ENCODE data around the gene SIRT6.
A peak's percentile ranks its signal among the peaks of the same experiment; 100 is the strongest.
"Not testable (repeated sequence)": the region's sequence is repeated elsewhere in the genome, so short reads cannot be mapped to it uniquely, and the experiment has no call there.

SIRT6 gene

DNA sequence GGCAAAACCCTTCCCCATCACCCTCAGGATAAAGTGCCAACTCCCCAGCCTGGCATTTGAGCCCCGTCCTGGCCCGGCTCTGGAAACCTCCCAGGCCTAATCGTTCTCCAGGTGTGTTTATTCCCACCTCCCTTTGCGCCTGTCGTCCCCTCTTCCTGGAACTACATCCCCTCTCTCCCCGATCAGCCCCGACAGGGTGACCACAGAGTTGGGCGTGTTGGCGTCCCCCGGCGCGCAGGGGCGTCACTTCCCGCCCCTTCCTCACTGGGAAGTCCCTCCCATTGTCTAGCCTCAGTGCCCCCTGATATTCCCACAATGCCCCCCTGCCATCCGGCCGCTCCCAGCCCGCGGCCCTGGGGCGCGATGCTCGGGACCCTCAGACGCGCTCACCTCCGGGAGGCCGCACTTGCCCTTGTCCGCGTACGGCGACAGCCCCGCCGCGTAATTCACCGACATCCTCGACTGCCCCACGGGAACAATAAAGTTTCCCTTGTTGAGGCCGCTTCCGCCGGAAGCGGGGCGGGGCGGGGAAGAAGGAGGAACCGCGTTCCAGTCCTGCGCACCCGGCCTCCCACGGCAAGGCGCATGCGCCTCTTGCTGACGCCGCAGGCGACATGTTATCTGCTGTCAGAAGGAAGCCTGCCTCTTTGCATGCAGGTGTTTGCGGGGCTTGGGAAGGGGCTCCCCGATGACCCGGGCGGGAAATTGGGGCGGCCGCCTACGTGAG, at the start of gene SIRT6, which contains the start of gene ANKRD24:
Gene SIRT6, minus strand, starts transcription at position 480 of the 727 bp plus-strand sequence. Its CDS starts 24 bp downstream, at position 456.
Gene ANKRD24, plus strand, starts transcription at position 606 of the 727 bp plus-strand sequence. CDS start 3,737 bp downstream, outside the sequence.
- peak; percentile 100 for DNase-seq (ENCODE audit: low spot score)

DNA sequence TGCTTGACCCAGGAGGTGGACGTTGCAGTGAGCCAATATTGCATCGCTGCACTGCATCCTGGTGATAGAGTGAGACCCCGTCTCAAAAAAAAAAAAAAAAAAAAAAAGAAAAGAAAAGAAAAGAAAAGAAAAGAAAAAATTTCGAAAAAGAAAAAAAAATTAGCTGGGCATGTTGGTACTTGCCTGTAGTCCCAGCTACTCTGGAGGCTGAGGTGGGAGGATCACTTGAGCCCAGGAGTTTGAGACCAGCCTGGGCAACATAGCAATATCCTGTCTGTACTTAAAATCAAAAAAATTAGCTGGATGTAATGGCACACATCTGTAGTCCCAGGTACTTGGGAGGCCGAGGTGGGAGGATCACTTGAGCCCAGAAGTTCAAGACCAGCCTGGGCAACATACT, 49.8 kb upstream of the SIRT6 start:
- DNase-seq (ENCODE audit: low spot score), result not testable (repeated sequence)

DNA sequence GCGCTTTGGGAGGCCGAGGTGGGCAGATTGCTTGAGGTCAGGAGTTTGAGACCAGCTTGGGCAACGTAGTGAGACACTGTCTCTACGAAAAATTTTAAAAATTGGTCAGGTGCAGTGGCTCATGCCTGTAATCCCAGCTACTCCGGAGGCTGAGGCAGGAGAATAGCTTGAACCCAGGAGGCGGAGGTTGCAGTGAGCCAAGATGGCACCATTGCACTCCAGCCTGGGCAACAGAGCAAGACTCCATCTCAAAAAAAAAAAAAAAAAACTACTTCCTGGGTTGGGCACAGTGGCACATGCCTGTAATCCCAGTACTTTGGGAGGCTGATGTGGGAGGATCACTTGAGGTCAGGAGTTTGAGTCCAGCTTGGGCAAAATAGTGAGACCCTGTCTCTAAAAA, 49.2 kb upstream of the SIRT6 start:
- DNase-seq (ENCODE audit: low spot score), result not testable (repeated sequence)

DNA sequence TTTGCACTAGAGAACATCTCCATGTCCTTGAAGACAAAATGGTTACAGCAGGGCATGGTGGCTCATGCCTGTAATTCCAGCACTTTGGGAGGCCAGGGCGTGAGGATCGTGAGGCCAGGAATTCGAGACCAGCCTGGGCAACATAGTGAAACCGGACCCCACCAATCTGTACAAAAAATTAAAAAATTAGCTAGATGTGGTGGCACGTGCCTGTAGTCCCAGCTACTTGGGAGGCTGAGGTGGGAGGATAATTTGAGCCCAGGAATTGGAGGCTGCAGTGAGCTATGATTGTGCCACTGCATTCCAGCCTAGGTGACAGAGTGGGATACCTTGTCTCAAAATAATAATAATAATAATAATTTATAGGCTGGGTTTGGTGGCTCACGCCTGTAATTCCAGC, 47.9 kb upstream of the SIRT6 start:
- DNase-seq (ENCODE audit: low spot score), result not testable (repeated sequence)

DNA sequence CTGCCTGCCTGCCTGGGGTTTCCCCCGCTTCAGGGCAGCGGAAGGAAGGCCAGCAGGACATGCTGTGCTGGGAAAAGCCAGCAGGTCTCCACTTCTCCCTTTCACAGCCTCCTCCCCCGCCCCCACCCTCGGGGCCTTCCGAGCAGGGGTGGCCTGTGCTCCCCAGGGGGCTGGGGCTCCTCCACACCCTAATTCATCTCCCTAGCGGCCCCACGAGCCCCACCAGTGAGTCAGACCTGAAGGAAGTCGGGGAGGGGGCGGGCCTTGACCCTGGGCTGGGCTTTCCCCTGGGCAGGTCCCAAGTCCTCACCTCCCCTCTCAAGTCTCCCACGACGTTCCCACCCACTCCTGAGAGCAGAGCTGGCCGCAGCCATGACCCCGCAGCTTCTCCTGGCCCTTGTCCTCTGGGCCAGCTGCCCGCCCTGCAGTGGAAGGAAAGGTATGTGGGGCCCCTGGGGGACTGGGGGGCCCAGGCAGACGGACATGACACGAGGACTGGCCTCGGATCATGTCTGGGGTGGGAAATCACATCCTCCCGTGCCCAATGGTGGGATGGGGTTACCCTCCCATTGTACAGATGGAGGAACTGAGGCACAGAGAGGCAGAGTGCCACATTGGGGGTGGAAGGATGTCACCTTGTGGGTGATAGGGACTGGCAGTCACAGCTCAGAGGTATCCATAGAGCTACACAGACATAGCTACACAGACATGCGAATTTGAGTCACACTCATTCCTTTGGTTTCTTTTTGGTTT, 47.0 kb upstream of the SIRT6 start, which contains the start of gene EBI3:
Gene EBI3, plus strand, starts transcription at position 345 of the 753 bp plus-strand sequence. Its CDS starts 28 bp downstream, at position 373.
- no peak for DNase-seq (ENCODE audit: low spot score)

DNA sequence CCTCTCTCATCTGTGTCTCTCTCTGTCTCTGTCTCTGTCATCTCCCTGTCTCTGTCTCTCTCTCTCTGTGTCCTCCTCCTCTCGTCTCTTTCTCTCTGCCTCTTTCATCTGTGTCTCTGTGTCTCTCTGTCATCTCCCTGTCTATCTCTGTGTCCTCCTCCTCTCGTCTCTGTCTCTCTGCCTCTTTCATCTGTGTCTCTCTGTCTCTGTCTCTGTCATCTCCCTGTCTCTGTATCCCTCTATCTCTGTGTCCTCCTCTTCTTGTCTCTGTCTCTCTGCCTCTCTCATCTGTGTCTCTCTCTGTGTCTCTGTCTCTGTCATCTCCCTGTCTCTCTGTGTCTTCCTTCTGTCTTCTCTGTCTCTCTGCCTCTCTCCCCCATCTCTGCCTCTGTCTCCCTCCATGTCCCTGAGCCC, 46.4 kb upstream of the SIRT6 start:
- no peak for DNase-seq (ENCODE audit: low spot score)

DNA sequence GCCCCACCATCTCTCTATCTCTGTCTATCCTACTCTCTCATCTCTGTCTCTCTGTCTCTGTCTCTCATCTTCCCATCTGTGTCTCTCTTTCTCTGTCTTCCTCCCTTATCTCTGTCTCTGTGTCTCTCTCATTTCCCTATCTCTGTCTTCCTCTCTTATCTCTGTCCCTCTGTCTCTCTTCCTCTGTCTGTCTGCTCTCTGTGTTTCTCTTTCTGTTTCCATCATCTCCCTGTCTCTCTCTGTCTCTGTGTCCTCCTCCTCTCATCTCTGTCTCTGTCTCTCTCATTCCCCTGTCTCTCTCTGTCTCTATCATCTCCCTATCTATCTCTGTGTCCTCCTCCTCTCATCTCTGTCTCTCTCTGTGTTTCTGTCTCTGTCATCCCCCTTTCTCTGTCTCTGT, 45.4 kb upstream of the SIRT6 start:
- no peak for DNase-seq (ENCODE audit: low spot score)

DNA sequence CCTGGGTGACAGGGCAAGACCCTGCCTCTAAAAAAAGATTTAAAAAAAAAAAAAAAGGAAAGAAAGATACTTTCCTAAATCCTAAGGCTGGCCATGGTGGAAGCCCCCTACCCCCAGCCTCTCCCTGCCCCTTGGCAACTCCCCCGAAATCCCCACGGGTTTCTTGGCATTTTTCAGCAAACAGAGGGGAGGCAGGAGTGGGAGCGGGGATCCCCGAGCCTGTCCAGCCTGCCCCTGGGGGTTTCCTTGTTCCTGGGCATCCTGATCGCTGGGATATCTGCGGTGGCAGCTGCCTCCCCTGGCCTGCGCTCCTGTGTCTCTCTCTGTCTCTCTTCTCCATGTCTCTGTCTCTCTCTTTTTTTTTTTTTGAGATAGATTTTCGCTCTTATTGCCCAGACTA, 43.5 kb upstream of the SIRT6 start:
- DNase-seq (ENCODE audit: low spot score), result no peak

DNA sequence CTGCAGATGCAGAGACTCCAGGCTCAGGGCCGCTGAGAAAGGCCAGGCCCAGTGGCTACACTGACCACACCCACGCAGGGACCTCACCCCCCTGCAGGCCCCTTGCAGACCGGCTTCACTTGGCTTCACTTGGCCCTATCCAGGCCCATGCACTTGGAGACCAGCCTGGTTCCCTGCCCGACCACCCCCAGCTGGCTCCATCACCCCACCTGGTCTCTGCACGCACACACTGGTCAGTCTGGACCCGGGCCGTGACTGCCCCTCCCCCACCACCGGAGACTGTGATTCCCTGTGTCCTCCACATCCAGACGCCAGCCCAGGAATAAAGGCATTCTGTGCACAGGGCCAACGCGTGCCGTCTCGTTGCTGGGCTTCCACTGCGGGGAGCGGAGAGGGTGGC, 42.1 kb upstream of the SIRT6 start:
- DNase-seq (ENCODE audit: low spot score), result no peak

DNA sequence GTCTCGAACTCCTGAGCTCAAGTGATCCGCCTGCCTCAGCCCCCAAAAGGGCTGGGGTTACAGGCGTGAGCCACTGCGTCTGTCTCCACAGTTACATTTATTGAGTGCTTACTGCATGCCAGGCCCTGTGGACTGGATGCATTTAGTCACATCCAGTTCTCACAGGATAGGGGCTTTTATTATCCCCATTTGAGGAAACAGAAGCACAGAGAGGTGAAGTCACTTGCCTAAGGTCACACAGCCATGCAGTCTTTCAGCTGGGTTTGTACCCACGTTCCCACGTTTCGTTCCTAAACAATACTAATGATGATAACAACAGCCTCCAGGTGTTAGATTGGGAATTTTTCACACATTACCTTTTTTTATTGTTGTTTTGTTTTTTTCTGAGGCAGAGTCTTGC, 37.8 kb upstream of the SIRT6 start:
- no peak for DNase-seq (ENCODE audit: low spot score)

DNA sequence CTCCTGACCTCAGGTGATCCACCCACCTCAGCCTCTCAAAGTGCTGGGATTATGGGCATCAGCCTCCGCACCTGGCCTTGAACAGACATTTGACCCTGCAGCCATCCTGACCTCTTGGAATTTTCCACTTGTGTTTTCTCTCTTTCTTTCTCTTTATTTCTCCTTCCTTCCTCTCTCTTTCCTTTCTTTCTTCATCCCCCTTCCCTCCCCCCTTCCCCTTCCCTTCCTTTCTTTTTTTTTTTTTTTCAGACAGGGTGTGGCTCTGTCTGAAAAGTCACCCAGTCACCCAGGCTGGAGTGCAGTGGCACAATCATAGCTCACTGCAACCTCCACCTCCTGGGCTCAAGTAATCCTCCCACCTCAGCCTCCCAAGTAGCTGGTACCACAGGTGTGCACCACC, 36.2 kb upstream of the SIRT6 start:
- not testable (repeated sequence) for DNase-seq (ENCODE audit: low spot score)

DNA sequence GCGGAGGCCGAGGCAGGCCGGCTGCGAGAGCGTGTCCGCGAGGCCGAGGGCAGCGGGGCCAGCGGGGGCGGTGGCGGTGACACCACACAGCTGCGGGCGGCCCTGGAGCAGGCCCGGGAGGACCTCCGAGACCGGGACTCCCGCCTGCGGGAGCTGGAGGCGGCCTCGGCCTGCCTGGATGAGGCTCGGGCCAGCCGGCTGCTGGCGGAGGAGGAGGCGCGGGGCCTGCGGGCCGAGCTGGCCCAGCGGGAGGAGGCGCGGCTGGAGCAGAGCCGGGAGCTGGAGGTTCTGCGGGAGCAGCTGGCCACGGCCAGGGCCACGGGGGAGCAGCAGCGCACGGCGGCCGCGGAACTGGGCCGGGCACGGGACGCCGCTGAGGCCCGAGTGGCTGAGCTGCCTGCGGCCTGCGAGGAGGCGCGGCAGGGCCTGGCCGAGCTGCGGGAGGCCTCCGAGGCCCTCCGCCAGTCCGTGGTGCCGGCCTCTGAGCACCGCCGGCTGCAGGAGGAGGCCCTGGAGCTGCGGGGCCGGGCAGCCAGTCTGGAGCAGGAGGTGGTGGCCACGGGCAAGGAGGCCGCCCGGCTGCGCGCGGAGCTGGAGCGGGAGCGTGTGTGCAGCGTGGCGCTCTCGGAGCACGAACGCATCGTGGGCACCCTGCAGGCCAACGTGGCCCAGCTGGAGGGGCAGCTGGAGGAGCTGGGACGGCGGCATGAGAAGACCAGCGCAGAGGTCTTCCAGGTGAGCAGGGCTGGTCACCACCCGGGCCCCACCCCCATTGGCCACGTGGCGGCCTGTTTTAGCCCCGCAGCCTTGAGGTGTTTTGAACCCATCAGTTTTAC, 35.3 kb upstream of the SIRT6 start:
- DNase-seq (ENCODE audit: low spot score), result no peak

DNA sequence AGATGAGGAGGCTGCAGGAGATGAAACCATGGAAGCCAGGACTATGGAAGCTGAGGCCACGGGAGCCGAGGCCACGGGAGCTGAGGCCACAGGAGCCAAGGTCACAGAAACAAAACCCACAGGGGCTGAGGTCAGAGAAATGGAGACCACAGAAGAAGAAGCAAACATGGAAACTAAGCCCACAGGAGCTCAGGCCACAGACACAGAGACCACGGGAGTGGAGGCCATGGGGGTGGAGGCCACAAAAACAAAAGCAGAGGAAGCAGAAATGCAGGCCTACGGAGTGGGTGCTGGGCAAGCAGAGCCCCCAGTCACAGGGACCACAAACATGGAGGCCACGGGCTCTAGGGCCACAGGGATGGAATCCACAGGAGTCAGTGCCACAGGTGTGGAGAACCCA, 34.5 kb upstream of the SIRT6 start:
- no peak for DNase-seq (ENCODE audit: low spot score)

DNA sequence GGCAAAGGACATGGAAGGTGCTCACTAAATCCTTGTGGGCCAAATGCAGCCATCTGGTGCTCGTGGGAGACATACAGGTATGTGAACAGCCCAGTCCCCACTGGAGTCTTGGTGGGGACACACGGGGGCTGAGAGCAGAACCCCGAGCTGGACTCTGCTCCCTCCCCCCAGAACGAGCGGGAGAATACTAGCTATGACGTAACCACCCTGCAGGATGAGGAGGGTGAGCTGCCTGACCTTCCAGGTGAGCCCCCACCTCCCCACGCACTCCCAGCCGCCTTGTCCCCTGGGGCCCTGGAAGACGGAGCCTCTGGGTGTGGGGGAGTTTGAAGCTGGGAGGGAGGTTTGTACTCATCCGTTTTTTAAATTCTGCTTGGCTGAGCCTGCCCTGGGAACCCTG, 33.4 kb upstream of the SIRT6 start:
- DNase-seq (ENCODE audit: low spot score), result no peak

DNA sequence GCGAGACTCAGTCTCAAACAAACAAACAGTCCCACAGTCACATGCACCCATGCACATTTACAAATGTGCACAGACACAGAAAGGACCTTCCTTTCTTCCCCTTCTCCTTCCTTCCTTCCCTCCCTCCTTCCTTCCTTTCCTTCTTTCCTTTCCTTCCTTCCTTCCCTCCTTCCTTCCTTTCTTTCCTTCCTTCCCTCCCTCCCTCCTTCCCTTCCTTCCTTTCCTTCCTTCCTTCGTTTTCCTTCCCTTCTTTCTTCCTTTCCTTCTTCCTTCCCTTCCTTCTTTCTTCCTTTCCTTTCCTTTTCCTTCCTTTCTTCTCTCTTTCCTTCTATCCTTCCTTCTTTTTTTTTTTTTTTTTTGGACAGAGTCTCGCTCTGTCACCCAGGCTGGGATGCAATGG, 30.8 kb upstream of the SIRT6 start:
- no peak for DNase-seq (ENCODE audit: low spot score)

DNA sequence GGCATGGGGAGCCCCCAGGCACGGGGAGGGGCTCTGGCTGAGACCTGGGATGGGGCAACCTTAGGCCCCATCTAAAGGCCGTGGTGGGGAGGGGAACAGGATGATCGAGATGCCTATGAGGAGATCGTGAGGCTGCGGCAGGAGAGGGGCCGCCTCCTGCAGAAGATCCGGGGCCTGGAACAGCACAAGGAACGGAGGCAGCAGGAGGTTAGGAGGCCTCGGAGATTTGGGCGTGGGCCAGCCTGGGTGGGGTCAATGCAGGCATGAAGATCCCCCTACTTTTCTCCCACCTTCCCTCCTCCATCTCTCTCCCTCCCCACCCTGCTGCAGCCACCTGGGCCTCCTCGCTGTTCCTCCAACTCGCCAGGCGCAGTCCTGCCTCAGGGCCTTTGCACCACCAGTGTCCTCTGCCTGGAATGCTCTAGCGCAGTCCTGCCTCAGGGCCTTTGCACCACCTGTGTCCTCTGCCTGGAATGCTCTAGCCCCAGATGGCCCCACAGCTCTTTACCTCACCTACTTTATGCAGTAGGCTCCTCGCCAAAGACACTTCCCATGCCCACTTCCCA, 27.9 kb upstream of the SIRT6 start:
- DNase-seq (ENCODE audit: low spot score), result no peak

DNA sequence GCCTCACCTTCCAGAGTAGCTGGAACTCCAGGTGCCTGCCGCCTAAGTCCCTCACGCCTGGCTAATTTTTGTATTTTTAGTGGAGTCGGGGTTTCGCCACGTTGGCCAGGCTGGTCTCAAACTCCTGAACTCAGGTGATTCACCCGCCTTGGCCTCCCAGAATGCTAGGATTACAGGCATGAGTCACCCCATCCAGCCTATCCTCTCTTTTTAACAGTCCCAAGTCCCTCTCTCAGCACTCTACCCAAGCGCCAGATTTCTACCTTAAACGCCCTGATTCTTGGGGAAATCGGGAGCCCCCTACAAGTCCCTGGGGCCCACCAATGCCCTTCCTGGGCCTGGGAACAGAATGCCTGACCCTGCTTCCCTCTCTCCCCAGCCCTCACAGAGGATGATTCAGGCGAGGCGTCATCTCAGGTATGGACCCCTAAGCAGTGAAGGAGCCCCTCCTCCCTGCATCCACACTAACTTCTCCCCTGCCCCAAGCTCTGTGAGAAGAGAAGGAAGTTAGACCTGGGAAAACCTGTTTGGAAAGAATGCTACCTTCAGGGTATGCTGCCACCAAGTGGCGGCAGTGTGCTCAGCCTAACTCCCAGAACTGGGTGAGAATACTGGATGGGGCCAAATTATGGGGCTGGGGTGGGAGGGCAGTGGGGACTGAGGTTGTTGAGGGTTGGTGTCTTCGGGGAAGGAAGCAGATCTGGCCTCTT, 26.2 kb upstream of the SIRT6 start:
- peak; percentile 52 for DNase-seq (ENCODE audit: low spot score)

DNA sequence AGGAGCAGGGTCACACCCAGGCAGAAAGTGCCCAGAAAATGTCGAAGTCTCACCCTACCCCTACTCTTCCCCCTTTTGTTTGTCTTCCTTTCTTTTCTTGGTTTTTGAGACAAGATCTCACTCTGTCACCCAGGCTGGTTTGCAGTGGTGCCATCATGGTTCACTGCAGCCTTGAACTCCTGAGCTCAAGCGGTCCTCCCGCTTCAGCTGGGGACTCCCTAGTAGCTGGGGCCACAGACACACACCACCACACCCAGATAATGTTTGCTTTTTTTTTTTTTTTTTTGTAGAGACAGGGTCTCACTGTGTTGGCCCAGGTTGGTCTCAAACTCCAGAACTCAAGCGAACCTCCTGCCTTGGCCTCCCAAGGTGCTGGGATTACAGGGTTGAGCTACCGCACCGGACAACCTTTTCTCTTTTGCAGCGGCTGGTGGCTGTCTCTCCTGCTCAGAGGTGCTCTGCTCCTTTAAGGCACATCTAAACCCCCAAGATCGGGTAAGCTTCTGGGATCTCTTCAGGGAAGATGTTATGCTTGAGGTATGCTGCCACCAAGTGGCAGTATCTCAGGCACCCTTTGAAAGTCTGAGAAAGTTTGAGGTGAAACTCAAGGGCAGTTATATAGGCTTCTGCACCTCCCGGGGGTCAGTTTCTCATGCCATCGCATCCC, 24.6 kb upstream of the SIRT6 start:
- peak; percentile 57 for DNase-seq (ENCODE audit: low spot score)

DNA sequence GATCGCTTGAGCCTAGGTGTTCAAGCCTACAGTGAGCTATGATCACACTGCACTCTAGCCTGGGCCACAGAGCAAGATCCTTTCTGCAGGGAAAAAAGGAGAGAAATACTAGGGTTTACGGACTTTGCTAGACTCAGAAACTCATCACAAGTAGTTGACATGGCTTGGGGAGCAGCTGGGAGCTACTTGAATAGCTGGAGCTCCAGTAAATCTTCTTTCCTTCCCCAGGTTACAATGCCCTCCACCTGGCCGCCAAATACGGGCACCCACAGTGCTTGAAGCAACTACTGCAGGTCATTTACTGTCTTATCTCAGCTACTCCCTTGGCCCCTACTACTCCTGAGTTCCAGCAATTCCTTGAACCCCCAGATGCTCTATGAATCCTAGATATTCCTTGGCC, 19.4 kb upstream of the SIRT6 start:
- DNase-seq (ENCODE audit: low spot score), result no peak

DNA sequence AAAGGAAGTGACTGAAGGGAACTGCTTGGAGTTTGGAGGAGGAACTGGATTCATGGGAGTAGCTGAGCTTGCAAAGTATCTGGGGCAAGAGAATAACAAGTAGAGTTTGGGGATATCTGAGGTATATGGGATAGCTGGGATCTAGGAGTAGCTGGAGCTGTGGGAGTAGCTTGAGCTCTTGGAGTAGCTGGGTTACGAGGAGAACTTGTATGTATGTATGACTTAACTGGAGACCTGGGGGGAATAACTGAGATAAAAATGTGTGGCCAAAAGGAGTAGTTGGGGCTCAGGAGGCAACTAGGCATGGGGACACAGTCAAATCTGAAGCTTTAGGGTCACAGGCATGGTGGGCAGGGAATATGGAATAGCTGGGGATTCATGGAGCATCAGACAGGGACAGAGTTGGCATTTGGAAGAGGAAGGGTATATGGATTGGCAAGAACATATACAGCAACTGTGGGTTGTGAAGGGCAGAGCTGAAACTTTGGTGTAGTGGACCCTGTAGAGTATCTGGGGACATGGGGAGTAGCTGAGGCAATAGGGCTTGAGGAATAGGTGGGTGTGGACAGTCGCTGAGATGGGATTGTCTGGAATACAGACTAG, 18.7 kb upstream of the SIRT6 start:
- no peak for DNase-seq (ENCODE audit: low spot score)

Data from AG08395 (cell line).